ENCODE measurements around the gene OR5H14. TPM values are rescaled to one million over a fixed set of nuclear protein-coding genes. Genes with fewer than 3 reads are reported as not detected.

The OR5H14 gene
- total RNA-seq, 4 donors from 2014 or later = not detected

- TF ChIP-seq, protein P1, sequence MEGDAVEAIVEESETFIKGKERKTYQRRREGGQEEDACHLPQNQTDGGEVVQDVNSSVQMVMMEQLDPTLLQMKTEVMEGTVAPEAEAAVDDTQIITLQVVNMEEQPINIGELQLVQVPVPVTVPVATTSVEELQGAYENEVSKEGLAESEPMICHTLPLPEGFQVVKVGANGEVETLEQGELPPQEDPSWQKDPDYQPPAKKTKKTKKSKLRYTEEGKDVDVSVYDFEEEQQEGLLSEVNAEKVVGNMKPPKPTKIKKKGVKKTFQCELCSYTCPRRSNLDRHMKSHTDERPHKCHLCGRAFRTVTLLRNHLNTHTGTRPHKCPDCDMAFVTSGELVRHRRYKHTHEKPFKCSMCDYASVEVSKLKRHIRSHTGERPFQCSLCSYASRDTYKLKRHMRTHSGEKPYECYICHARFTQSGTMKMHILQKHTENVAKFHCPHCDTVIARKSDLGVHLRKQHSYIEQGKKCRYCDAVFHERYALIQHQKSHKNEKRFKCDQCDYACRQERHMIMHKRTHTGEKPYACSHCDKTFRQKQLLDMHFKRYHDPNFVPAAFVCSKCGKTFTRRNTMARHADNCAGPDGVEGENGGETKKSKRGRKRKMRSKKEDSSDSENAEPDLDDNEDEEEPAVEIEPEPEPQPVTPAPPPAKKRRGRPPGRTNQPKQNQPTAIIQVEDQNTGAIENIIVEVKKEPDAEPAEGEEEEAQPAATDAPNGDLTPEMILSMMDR (IDR thresholded peaks at IDR 0.05) = no peak
- no peak for TF ChIP-seq POLR2A (IDR thresholded peaks at IDR 0.05)
- H3K27ac ChIP-seq = no peak overlapping the region
- H3K4me1 ChIP-seq = no peaks in the 10 kb centered on the region
- no peak for DNase-seq
- no peak overlapping the region for H3K4me3 ChIP-seq
- intact Hi-C loops (cut with DNase I) = no loop called here
- H3K36me3 ChIP-seq = no peaks in the 10 kb centered on the region
- no peaks in the 10 kb centered on the region for H3K27me3 ChIP-seq
- H3K9me3 ChIP-seq = no peaks in the 10 kb centered on the region
- WGBS, 2 donors = 49 to 52% methylated on average over 1 of the region's 1 CpG
Observed at GRCh38 chr3:98199020-98199419, 51.7 kb downstream of the OR5H14 start.

Other genes starting within 250 kb of the OR5H14 start
- 10 to 100 TPM; 26.7 to 45.6 (median 41.1) TPM for gene RIOX2, start 175.0 kb upstream of the OR5H14 start, total RNA-seq
- not detected for gene GABRR3, start 112.2 kb upstream of the OR5H14 start, total RNA-seq
- not detected for gene OR5AC2, start 60.3 kb upstream of the OR5H14 start, total RNA-seq
- gene OR5H1, start 16.8 kb upstream of the OR5H14 start, total RNA-seq = not detected
- gene OR5H15, start 19.2 kb downstream of the OR5H14 start, total RNA-seq = not detected
- gene OR5H6, start 116.8 kb downstream of the OR5H14 start, total RNA-seq = not detected
- not detected for gene OR5H2, start 135.0 kb downstream of the OR5H14 start, total RNA-seq
- not detected for gene OR5K4, start 206.4 kb downstream of the OR5H14 start, total RNA-seq
- not detected for gene OR5K3, start 243.2 kb downstream of the OR5H14 start, total RNA-seq

Measured in esophagus squamous epithelium (tissue), 5 donors.